Upper lobe of left lung (tissue), 6 donors: ENCODE data around the gene SPATS2. TPM values are rescaled to one million over a fixed set of nuclear protein-coding genes. Genes with fewer than 3 reads are reported as not detected.
A peak's percentile ranks its signal among the peaks of the same experiment; 100 is the strongest.

ENCODE experiments used
- ATAC-seq, 2 donors: fragments of 200-7000 bp; cut with Tn5 transposase; one replicate each; pipeline ENCODE4 v1.9.1; 2022; ENCODE audit warnings: mild to moderate bottlenecking in 2 of 2, moderate library complexity in 2 of 2; ENCODE audit not compliant: low FRiP score in 2 of 2
- DNase-seq, 2 donors: peaks; one replicate each; pipeline ENCODE4 v3.0.0-alpha.2; 2019 to 2020
- H3K27ac ChIP-seq, 4 donors: fragments of 200-600 bp; sonication (generic); one replicate each; pipeline ENCODE4 v1.5.1; 2016 to 2019
- H3K27me3 ChIP-seq, 4 donors: fragments of 200-600 bp; sonication (generic); one replicate each; pipeline ENCODE4 v1.5.1; 2017 to 2019
- H3K36me3 ChIP-seq, 4 donors: fragments of 200-600 bp; sonication (generic); one replicate each; pipeline ENCODE4 v1.5.1; 2016 to 2019
- H3K4me1 ChIP-seq, 4 donors: fragments of 200-600 bp; sonication (generic); one replicate each; pipeline ENCODE4 v1.5.1; 2018 to 2019
- H3K4me3 ChIP-seq, 4 donors: fragments of 200-600 bp; sonication (generic); one replicate each; pipeline ENCODE4 v1.5.1; 2017 to 2019; ENCODE audit warnings: mild to moderate bottlenecking in 2 of 4, moderate library complexity in 1 of 4
- H3K9me3 ChIP-seq, 4 donors: fragments of 200-600 bp; sonication (generic); one replicate each; pipeline ENCODE4 v1.5.1; 2018 to 2019
- CTCF ChIP-seq, 6 experiments: fragments of 450-650 bp in 4 of 6; fragments of 200-600 bp in 2 of 6; sonication (generic) in 2 of 6; IDR thresholded peaks; one replicate each; pipeline ENCODE4 v1.5.1; 2016 to 2019; ENCODE audit warnings: antibody characterized with exemption in 6 of 6
- EP300 ChIP-seq, 4 donors: sonication (generic); formaldehyde crosslinking; IDR thresholded peaks; one replicate each; pipeline ENCODE4 v1.5.1; 2017; ENCODE audit warnings: antibody characterized with exemption in 4 of 4, control low read depth in 2 of 4
- POLR2A ChIP-seq, 4 donors: fragments of 450-650 bp; IDR thresholded peaks; one replicate each; pipeline ENCODE4 v1.5.1; 2016 to 2017; ENCODE audit warnings: antibody characterized with exemption in 4 of 4, mild to moderate bottlenecking in 2 of 4
- POLR2AphosphoS5 ChIP-seq, 2 donors: sonication (generic); formaldehyde crosslinking; IDR thresholded peaks; one replicate each; pipeline ENCODE4 v1.5.1; 2017; ENCODE audit warnings: antibody characterized with exemption in 2 of 2
- WGBS, 2 donors: methylation state at CpG; one replicate each; pipeline ENCODE4 v1.1.5; 2017 to 2018; 5-methylcytosine and 5-hydroxymethylcytosine counted together
- total RNA-seq, 6 donors: library from RNA; depleted of rRNA in 4 of 6; stranded (reverse); fragments of >200 nt in 4 of 6; gene quantifications; one replicate each; pipeline versions ENCODE4 v1.1.0 to v1.2.1, GENCODE V29; 2016 to 2021
- donor health status: DM: no; HTN: no; CAD: no; lungs with moderate emphysema.
- donor health status: DM: no; HTN: yes; CAD: no; lungs with severe emphysema.

Gene SPATS2
- total RNA-seq, 6 donors from 2014 or later: 6.2 to 33.5 (median 14.4) TPM

GRCh38 chr12:49537752-49538509 lies 170.7 kb downstream of the SPATS2 start:
- Histone ChIP-seq H3K9me3 (no peaks in the 10 kb centered on the region), H3K4me1 (peaks cover 23 to 31% (median 25%) of the 10 kb centered on the region in 4 donors), H3K36me3 (no peaks in the 10 kb centered on the region), H3K27me3 (peaks cover 0 to 29% (median 17%) of the 10 kb centered on the region in 4 donors), H3K27ac (no peak overlapping the region), H3K4me3 (peak overlapping the region; percentile 47 to 61 (median 51))
- 0 to 2% methylated on average over 13 to 31 of the region's 61 CpGs for WGBS, 2 donors
- ATAC-seq (peak in 1 of 2 donors; percentile 37), DNase-seq (peak in 1 of 2 donors; percentile 89)
- TF ChIP-seq EP300 (IDR thresholded peaks at IDR 0.05) (no peak), POLR2AphosphoS5 (IDR thresholded peaks at IDR 0.05) (no peak), CTCF (IDR thresholded peaks at IDR 0.05) (no peak), POLR2A (IDR thresholded peaks at IDR 0.05) (no peak)

DNA sequence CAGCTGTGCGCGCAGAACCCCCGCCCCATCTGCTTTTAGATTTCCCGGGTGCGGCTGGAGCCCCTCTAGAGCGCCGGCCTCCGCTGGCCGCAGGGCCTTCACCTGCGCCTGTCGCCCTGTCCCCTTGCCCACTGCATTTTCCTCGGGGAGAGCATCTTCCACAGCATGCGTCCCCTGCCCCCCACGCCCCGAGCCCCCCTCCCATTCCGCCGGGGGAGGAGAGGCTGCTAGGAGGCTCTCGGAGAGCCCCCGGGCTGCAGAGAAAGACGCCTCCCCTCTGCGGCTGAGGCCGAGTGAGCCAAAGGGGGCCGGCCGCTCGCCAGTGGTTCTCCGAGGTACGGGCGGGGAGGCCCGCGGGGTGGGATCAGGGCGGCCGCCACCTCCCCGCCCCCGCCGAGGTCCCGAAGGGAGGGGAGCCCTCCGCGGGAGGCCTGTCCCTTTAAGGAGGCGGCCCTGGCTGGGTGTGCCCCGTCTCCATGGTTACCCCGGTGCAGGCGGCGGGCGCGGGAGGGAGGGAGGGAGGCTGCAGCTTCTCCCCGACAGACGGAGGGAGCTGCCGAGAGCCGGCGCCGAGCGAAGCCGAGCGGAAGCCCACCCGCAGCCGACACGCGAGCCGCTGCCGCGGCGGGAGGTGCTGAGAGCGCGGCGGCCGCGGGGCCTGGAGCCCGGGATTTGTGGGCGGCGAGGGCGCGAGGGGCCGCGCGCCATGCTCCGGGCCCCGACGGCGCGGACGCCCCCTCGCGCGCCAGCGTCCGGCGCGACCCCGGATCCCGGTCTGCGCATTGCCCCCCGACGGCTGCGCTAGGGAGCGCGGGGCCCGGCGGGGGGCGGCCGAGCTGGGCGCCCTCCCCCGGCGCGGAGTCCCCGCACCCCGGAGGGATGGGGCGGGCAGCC lies 171.5 kb downstream of the SPATS2 start, which contains the start of gene KCNH3:
Gene KCNH3 (plus strand): TSS at position 521 of the 894 bp plus-strand sequence. CDS start 387 bp downstream, outside the sequence.
- TF ChIP-seq CTCF (IDR thresholded peaks at IDR 0.05): no peak
- no peak for TF ChIP-seq EP300 (IDR thresholded peaks at IDR 0.05)
- no peak for TF ChIP-seq POLR2AphosphoS5 (IDR thresholded peaks at IDR 0.05)
- TF ChIP-seq POLR2A (IDR thresholded peaks at IDR 0.05): no peak
- DNase-seq: peak; percentile 84 to 94
- H3K4me1 ChIP-seq: peaks cover 23 to 31% (median 25%) of the 10 kb centered on the region in 4 donors
- H3K27me3 ChIP-seq: peaks cover 0 to 29% (median 17%) of the 10 kb centered on the region in 4 donors
- H3K27ac ChIP-seq: no peak within 1 kb of the TSS
- peak within 1 kb of the TSS; percentile 47 to 61 (median 51) for H3K4me3 ChIP-seq
- WGBS, 2 donors: 0% methylated on average over 1 to 26 of the region's 107 CpGs
- no peaks in the 10 kb centered on the region for H3K36me3 ChIP-seq
- H3K9me3 ChIP-seq: no peaks in the 10 kb centered on the region
- ATAC-seq: peak in 1 of 2 donors; percentile 86

DNA sequence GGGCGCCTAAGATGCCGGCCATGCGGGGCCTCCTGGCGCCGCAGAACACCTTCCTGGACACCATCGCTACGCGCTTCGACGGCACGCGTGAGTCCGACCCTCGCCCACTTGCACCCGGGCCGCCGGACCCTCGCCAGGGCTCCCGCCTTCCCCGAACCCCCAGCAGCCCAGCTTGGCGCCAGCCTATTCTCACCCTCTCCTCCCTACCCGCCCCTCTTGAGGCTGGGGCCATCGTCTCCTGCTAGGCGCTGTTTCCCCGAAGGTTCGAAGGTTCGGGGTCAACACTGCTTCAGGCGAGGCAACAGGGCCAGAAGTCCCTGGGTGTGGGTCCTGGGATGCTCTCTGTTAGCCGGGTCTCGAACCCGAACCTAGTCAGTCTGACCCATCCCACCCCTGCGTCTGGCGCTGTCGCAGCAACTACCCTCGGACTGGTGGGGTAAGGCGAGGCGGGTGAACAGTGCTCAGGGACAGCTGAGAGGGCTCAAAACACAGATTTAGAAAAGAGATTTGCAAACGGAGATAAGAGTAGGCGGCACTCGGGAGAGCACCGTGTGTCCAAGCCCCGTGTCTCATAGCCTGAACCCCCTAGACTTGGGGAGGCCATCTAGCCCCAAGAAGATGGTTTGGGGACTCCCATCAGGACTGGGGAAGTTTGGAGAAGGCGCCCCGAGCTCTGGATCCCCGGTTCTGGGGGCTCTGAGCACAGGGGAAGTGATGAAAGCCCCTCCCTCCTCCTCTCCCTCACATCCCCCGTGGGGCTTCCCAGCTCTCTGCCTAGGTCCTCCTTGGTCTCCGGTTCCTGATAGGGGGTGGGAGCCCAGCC lies 172.4 kb downstream of the SPATS2 start:
- Histone ChIP-seq H3K27me3 (peaks cover 0 to 29% (median 17%) of the 10 kb centered on the region in 4 donors), H3K4me1 (peaks cover 23 to 31% (median 25%) of the 10 kb centered on the region in 4 donors), H3K4me3 (peak overlapping the region in 3 of 4 donors; percentile 47 to 61 (median 55)), H3K9me3 (no peaks in the 10 kb centered on the region), H3K36me3 (no peaks in the 10 kb centered on the region), H3K27ac (no peak overlapping the region)
- ATAC-seq (no peak), DNase-seq (peak in 1 of 2 donors; percentile 82)
- WGBS, 2 donors: 23% methylated on average over 16 to 39 of the region's 47 CpGs
- TF ChIP-seq POLR2AphosphoS5 (IDR thresholded peaks at IDR 0.05) (no peak), POLR2A (IDR thresholded peaks at IDR 0.05) (no peak), EP300 (IDR thresholded peaks at IDR 0.05) (no peak), CTCF (IDR thresholded peaks at IDR 0.05) (no peak)
